Measurements from ENCODE around the gene TES.

Gene TES

GRCh38 chr7:116219288-116219687 lies 8.9 kb downstream of the TES start:
- DNase-seq (ENCODE audit: extremely low read depth in 1 of 2, low read depth in 1 of 2), result no peak

- DNase-seq (ENCODE audit: extremely low read depth in 1 of 2, low read depth in 1 of 2), result no peak
These were observed 9.5 kb downstream of the TES start for GRCh38 chr7:116219834-116220233.

- no peak for DNase-seq (ENCODE audit: extremely low read depth in 1 of 2, low read depth in 1 of 2)
These were observed 12.2 kb downstream of the TES start for GRCh38 chr7:116222501-116222900.

- no peak for DNase-seq (ENCODE audit: extremely low read depth in 1 of 2, low read depth in 1 of 2)
These were observed 13.2 kb downstream of the TES start for GRCh38 chr7:116223588-116223987.

GRCh38 chr7:116224492-116225098 lies 14.3 kb downstream of the TES start:
- no peak for DNase-seq (ENCODE audit: extremely low read depth in 1 of 2, low read depth in 1 of 2)

- no peak for DNase-seq (ENCODE audit: extremely low read depth in 1 of 2, low read depth in 1 of 2)
These were observed 15.5 kb downstream of the TES start for GRCh38 chr7:116225860-116226259.

- no peak for DNase-seq (ENCODE audit: extremely low read depth in 1 of 2, low read depth in 1 of 2)
These were observed 16.3 kb downstream of the TES start for GRCh38 chr7:116226664-116227063.

- no peak for DNase-seq (ENCODE audit: extremely low read depth in 1 of 2, low read depth in 1 of 2)
These were observed 17.4 kb downstream of the TES start for GRCh38 chr7:116227678-116228239.

- DNase-seq (ENCODE audit: extremely low read depth in 1 of 2, low read depth in 1 of 2), result no peak
These were observed 17.9 kb downstream of the TES start for GRCh38 chr7:116228241-116228640.

- DNase-seq (ENCODE audit: extremely low read depth in 1 of 2, low read depth in 1 of 2), result no peak
These were observed 19.0 kb downstream of the TES start for GRCh38 chr7:116229366-116229765.

GRCh38 chr7:116230191-116231005 lies 20.1 kb downstream of the TES start:
- no peak for DNase-seq (ENCODE audit: extremely low read depth in 1 of 2, low read depth in 1 of 2)

GRCh38 chr7:116231543-116231942 lies 21.2 kb downstream of the TES start:
- DNase-seq (ENCODE audit: extremely low read depth in 1 of 2, low read depth in 1 of 2), result no peak

GRCh38 chr7:116231949-116232348 lies 21.6 kb downstream of the TES start:
- DNase-seq (ENCODE audit: extremely low read depth in 1 of 2, low read depth in 1 of 2), result no peak

- DNase-seq (ENCODE audit: extremely low read depth in 1 of 2, low read depth in 1 of 2), result no peak
These were observed 22.0 kb downstream of the TES start for GRCh38 chr7:116232350-116232749.

- no peak for DNase-seq (ENCODE audit: extremely low read depth in 1 of 2, low read depth in 1 of 2)
These were observed 22.6 kb downstream of the TES start for GRCh38 chr7:116232920-116233319.

GRCh38 chr7:116234517-116235200 lies 24.3 kb downstream of the TES start:
- no peak for DNase-seq (ENCODE audit: extremely low read depth in 1 of 2, low read depth in 1 of 2)

- DNase-seq (ENCODE audit: extremely low read depth in 1 of 2, low read depth in 1 of 2), result no peak
These were observed 25.0 kb downstream of the TES start for GRCh38 chr7:116235380-116235779.

GRCh38 chr7:116236020-116236630 lies 25.8 kb downstream of the TES start:
- peak; percentile 41 to 44 for DNase-seq (ENCODE audit: extremely low read depth in 1 of 2, low read depth in 1 of 2)

- DNase-seq (ENCODE audit: extremely low read depth in 1 of 2, low read depth in 1 of 2), result no peak
These were observed 28.7 kb downstream of the TES start for GRCh38 chr7:116239020-116239419.

GRCh38 chr7:116239434-116239833 lies 29.1 kb downstream of the TES start:
- DNase-seq (ENCODE audit: extremely low read depth in 1 of 2, low read depth in 1 of 2), result no peak

- DNase-seq (ENCODE audit: extremely low read depth in 1 of 2, low read depth in 1 of 2), result no peak
These were observed 29.8 kb downstream of the TES start for GRCh38 chr7:116240024-116240668.

Data from activated CD8-positive, alpha-beta memory T cell treated with anti-CD3 and anti-CD28 coated beads for 1 hour (primary cell).